NT2/D1 (cell line): ENCODE data around the gene DENND1C.

ENCODE experiments used
- DNase-seq: peaks from one replicate; pipeline ENCODE4 v3.0.0-alpha.2; 2011; ENCODE audit warnings: low read depth, low spot score
- H3K27me3 ChIP-seq: 2 replicates; pipeline ENCODE4 v1.6.0; 2011; ENCODE audit warnings: mild to moderate bottlenecking; ENCODE audit not compliant: insufficient read length, insufficient read depth
- H3K36me3 ChIP-seq: 2 replicates; pipeline ENCODE4 v1.6.1; 2011; ENCODE audit warnings: mild to moderate bottlenecking, low read length, mixed read lengths; ENCODE audit not compliant: insufficient read depth, insufficient read length
- H3K4me1 ChIP-seq: 2 replicates; pipeline ENCODE4 v1.5.1; 2011; ENCODE audit not compliant: insufficient read depth, insufficient read length
- H3K4me3 ChIP-seq: 2 replicates; pipeline ENCODE4 v1.5.1; 2011; ENCODE audit warnings: low read depth; ENCODE audit not compliant: insufficient read length
- H3K9ac ChIP-seq: 2 replicates; pipeline ENCODE4 v1.6.0; 2011; ENCODE audit warnings: low read depth; ENCODE audit not compliant: insufficient read length
- H3K9me3 ChIP-seq: 2 replicates; pipeline ENCODE4 v1.5.1; 2011; ENCODE audit warnings: mild to moderate bottlenecking, low read length; ENCODE audit not compliant: insufficient read depth
- SUZ12 ChIP-seq: IDR thresholded peaks from 2 replicates; pipeline ENCODE4 v1.6.1; 2011; ENCODE audit not compliant: insufficient read length, insufficient read depth; ENCODE audit errors: extremely low read depth
- YY1 ChIP-seq: IDR thresholded peaks from 2 replicates; pipeline ENCODE4 v1.6.1; 2011; ENCODE audit not compliant: insufficient read length, insufficient read depth
- ZNF274 ChIP-seq: IDR thresholded peaks from 2 replicates; pipeline ENCODE4 v1.6.1; 2011; ENCODE audit warnings: mild to moderate bottlenecking, low read depth, low read length

DENND1C gene

DNA sequence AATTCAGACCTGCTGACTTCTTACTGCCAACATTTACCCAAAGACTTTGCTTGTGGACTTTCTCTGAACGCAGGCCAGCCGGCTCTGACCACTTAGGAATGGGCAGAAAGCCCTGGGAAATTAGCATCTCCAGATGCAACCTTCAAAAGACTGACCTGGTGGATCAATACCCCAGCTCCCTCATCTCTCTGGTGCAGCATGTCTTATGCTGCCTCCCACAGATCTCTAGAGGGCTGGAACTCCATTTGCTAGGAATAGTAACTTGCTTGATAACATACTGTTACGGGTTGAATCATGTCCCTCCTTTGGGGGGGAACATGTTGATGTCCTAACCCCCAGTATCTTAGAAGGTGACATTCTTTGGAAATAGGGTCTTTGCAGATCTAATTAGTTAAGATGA is 35.1 kb downstream of the DENND1C start:
- no peaks in the 10 kb centered on the region for H3K27me3 ChIP-seq
- TF ChIP-seq YY1 (no peak), SUZ12 (no peak), ZNF274 (no peak)

DNA sequence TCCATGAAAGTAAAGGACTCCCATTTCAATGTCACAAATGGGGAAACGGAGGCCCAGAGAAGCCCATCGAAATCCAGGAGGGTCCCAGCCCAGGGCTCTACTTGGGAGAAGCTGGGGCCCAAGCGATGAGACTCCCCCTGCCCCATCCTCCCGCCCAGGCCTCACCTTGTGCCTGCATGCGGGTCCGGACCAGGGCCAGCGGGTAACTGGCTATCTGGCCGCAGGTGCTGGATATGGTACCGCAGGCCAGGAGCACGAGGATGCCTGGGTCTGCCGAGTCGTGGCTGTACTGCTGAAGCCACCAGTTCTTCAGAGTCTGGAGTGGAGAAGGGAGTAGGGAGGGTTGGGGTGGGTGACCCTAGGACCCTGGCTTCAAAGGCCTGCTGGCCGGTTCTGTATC is 37.6 kb downstream of the DENND1C start:
- no peak overlapping the region for H3K4me3 ChIP-seq
- H3K27me3 ChIP-seq: no peaks in the 10 kb centered on the region
- no peak for TF ChIP-seq YY1
- no peak for TF ChIP-seq ZNF274
- TF ChIP-seq SUZ12: no peak
- no peak overlapping the region for H3K9ac ChIP-seq
- H3K9me3 ChIP-seq: 0 out of 2 replicates have a peak, but pooled peaks cover 3% of the 10 kb centered on the region
- H3K36me3 ChIP-seq: no peaks in the 10 kb centered on the region
- no peaks in the 10 kb centered on the region for H3K4me1 ChIP-seq
- DNase-seq: no peak

More for the DNA sequence above, 35.1 kb downstream of the DENND1C start:
- peaks cover 4% of the 10 kb centered on the region for H3K36me3 ChIP-seq
- DNase-seq: no peak
- H3K9me3 ChIP-seq: 0 out of 2 replicates have a peak, but pooled peaks cover 3% of the 10 kb centered on the region
- H3K4me3 ChIP-seq: no peak overlapping the region
- no peaks in the 10 kb centered on the region for H3K4me1 ChIP-seq
- no peak overlapping the region for H3K9ac ChIP-seq

DNA sequence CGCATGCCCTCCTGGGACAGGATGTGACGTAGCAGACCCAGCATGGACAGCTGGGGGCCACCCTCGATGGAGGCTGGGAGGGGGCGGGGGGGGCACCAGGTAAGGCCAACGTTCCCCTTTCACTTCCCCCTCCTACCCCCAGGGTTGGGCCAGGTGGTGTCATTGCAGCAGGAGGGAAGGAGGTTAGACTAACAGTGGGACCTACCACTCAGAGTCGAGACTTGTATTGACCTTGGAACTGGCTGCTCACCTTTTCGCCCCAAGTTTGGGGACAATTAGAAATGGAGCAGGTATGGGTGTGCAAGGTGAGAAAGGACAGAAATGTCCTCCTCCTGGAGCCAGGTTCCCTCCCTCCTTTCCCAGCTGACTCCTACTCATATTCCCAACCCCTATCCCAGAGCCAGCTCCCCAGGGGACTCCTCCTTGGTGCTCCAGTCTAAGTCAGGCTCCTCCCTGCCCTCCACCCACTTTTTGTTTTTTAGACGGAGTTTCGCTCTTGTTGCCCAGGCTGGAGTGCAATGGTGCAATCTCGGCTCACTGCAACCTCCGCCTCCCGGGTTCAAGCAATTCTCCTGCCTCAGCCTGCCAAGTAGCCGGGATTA is 39.4 kb downstream of the DENND1C start:
- no peak for DNase-seq
- TF ChIP-seq ZNF274: no peak
- no peak for TF ChIP-seq YY1
- TF ChIP-seq SUZ12: no peak
- H3K36me3 ChIP-seq: no peaks in the 10 kb centered on the region
- no peak overlapping the region for H3K9ac ChIP-seq
- no peak overlapping the region for H3K4me3 ChIP-seq
- no peaks in the 10 kb centered on the region for H3K27me3 ChIP-seq
- H3K9me3 ChIP-seq: 0 out of 2 replicates have a peak, but pooled peaks cover 3% of the 10 kb centered on the region
- no peaks in the 10 kb centered on the region for H3K4me1 ChIP-seq

DNA sequence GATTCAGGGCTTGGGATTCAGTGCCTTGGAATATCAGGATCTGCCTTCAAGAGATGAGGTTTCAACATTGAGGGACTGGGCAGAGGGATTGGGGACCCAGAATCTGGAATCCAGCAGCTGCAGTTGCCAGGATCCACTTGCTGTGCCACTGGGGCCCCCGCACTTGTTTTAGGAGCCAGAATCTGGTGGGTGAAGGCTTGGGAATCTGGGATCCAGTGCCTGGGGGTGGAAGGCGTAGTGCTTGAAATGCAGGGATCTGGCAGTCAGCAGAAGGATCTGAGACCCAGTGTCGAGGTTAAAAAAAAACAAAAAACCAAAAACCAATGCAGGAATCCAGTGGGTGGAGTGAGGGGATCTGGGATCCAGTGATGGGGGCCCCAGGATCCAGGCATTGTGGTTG is 40.7 kb downstream of the DENND1C start:
- Histone ChIP-seq H3K4me3 (no peak overlapping the region), H3K9me3 (0 out of 2 replicates have a peak, but pooled peaks cover 3% of the 10 kb centered on the region), H3K36me3 (no peaks in the 10 kb centered on the region), H3K9ac (no peak overlapping the region), H3K27me3 (no peaks in the 10 kb centered on the region), H3K4me1 (no peaks in the 10 kb centered on the region)
- TF ChIP-seq YY1 (no peak), ZNF274 (no peak), SUZ12 (no peak)
- DNase-seq: no peak

DNA sequence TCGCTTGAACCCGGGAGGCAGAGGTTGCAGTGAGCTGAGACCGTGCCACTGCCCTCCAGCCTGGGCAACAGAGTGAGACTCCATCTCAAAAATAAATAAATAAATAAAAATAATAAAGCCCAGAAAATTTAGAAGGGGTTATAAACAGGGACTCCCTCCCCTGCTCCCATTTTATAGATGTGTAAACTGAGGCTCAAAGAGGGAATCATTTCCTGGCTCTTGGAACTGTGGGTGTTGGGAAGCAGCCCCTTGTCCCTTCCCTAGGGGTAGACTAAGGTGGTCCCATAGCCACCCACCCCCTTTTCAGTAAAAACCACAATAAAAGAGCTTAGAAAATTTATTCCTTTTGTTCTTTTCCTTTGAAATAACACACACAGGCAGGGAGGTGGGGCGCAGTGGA is 41.8 kb downstream of the DENND1C start:
- no peaks in the 10 kb centered on the region for H3K36me3 ChIP-seq
- TF ChIP-seq ZNF274: no peak
- TF ChIP-seq SUZ12: no peak
- TF ChIP-seq YY1: no peak
- no peak for DNase-seq
- H3K27me3 ChIP-seq: no peaks in the 10 kb centered on the region
- no peaks in the 10 kb centered on the region for H3K4me1 ChIP-seq
- no peak overlapping the region for H3K9ac ChIP-seq
- no peak overlapping the region for H3K4me3 ChIP-seq
- H3K9me3 ChIP-seq: no peaks in the 10 kb centered on the region

DNA sequence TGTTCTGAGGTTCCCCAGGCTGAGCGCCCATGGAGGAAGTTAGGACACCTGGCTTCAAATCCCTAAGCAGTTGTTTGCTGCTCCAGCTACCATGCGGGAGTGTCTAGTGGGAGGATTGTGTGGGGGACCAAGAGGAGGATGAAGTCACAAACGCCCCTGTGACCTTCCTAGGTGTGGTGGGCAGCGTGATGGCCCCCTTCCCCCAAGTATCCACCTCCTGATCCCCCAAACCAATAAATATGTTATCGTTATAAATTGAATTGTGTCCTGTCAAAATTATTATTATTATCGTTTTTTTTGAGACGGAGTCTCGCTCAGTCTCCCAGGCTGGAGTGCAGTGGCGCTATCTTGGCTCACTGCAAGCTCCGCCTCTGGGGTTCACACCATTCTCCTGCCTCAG is 47.9 kb downstream of the DENND1C start, which contains the start of gene SLC25A41:
TSS of gene SLC25A41 (minus strand) at position 101 of the 400 bp plus-strand sequence. CDS start at position 31, 70 bp downstream.
- Histone ChIP-seq H3K4me1 (no peaks in the 10 kb centered on the region), H3K9me3 (no peaks in the 10 kb centered on the region), H3K36me3 (no peaks in the 10 kb centered on the region), H3K27me3 (no peaks in the 10 kb centered on the region), H3K4me3 (no peak within 1 kb of the TSS), H3K9ac (no peak within 1 kb of the TSS)
- DNase-seq: no peak
- no peak for TF ChIP-seq YY1
- TF ChIP-seq ZNF274: no peak
- TF ChIP-seq SUZ12: no peak

DNA sequence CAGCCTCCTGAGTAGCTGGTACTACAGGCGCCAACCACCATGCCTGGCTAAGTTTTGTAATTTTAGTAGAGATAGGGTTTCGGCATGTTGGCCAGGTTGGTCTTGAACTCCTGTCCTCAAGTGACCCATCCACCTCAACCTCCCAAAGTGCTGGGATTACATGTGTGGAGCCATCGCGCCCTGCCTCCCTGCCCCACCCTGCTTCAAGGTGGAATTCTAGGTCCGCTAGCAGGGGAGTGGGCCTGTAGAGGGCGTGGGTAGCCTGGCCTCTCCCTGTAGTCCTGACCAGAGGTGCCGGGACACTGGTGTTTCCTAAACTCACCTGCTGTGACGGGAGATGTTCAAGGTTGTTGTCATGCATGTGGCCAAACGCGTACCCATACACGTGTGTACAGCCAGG is 48.4 kb downstream of the DENND1C start:
- Histone ChIP-seq H3K4me3 (no peak overlapping the region), H3K9ac (no peak overlapping the region), H3K4me1 (no peaks in the 10 kb centered on the region), H3K36me3 (no peaks in the 10 kb centered on the region), H3K27me3 (no peaks in the 10 kb centered on the region), H3K9me3 (no peaks in the 10 kb centered on the region)
- DNase-seq: no peak
- TF ChIP-seq ZNF274: no peak
- no peak for TF ChIP-seq YY1
- TF ChIP-seq SUZ12: no peak
